H1 (cell line): Measurements from ENCODE around the gene NKD2. TPM values are rescaled to one million over a fixed set of nuclear protein-coding genes. Genes with fewer than 3 reads are reported as not detected.

Source experiments
- polyA plus RNA-seq, 7 experiments: library from polyadenylated mRNA; depleted of rRNA in 3 of 7; stranded (reverse) in 5 of 7; unstranded in 2 of 7; fragments of >200 nt in 5 of 7; fragments of 200-250 nt in 2 of 7; gene quantifications; 1 replicate in 5 of 7; 2 replicates in 1 of 7; 4 replicates in 1 of 7; pipeline versions ENCODE4 v1.2.1 to v1.2.3, GENCODE V29; 2011 to 2013; ENCODE audit warnings: missing spikeins in 2 of 7, mixed read lengths in 2 of 7
- total RNA-seq: library from RNA; stranded (reverse); fragmentation: NEBNext Ultra II Directional; extraction: Animal tissue kit (Norgen Biotek cat#: 25700); gene quantifications from 2 replicates; pipeline ENCODE4 v1.2.1, GENCODE V29; 2021
- TF ChIP-seq, protein P1 (sequence below): IDR thresholded peaks from 2 replicates; pipeline ENCODE4 v1.6.1; 2012; ENCODE audit warnings: low read length, inconsistent platforms

The NKD2 gene
- total and polyA plus RNA-seq, 2 of the 8 experiments (the other 6 are each of a cell fraction or from before 2014, with no cell fraction given): 5.5 to 7.9 TPM

DNA sequence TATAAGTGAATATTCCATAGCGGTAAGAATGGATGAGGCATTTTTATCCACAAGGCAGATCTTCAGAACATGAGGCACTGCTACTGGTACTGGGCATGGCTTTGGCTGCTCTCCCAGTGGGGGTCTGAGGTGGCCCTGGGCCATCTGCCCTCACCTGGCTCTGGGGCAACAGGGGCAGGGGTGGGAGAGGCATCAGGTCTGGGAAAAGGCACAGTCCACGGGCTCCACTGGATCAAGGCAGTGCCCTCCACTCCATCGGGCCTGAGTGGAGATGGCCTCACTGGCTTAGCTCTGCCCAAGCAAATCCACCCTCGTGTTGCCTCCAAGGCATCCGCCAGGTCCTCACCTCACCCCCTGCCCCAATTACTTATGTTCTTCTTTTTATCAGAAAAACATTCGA is 10.9 kb upstream of the NKD2 start (continued):
- TF ChIP-seq, protein P1, sequence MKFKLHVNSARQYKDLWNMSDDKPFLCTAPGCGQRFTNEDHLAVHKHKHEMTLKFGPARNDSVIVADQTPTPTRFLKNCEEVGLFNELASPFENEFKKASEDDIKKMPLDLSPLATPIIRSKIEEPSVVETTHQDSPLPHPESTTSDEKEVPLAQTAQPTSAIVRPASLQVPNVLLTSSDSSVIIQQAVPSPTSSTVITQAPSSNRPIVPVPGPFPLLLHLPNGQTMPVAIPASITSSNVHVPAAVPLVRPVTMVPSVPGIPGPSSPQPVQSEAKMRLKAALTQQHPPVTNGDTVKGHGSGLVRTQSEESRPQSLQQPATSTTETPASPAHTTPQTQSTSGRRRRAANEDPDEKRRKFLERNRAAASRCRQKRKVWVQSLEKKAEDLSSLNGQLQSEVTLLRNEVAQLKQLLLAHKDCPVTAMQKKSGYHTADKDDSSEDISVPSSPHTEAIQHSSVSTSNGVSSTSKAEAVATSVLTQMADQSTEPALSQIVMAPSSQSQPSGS: no peak
